Fibroblast of mammary gland (primary cell): ENCODE results near the gene MASP1.

Source experiments
- DNase-seq: peaks from one replicate; pipeline ENCODE4 v3.0.0-alpha.2; 2010; ENCODE audit warnings: low read depth
- H3K4me3 ChIP-seq: 2 replicates; pipeline ENCODE4 v1.5.1; 2011; ENCODE audit warnings: low read depth, mild to moderate bottlenecking, low read length, moderate library complexity; ENCODE audit not compliant: control insufficient read depth
- CTCF ChIP-seq: conservative IDR thresholded peaks from 2 replicates; pipeline ENCODE4 v1.5.1; 2011; ENCODE audit warnings: low read depth, low read length, inconsistent platforms; ENCODE audit not compliant: control insufficient read depth, insufficient read depth

Gene MASP1

GRCh38 chr3:187325632-187326031, 34.1 kb upstream of the MASP1 start:
- no peak overlapping the region for H3K4me3 ChIP-seq
- TF ChIP-seq CTCF: no peak

GRCh38 chr3:187323091-187323490, 31.6 kb upstream of the MASP1 start:
- no peak for TF ChIP-seq CTCF
- no peak for DNase-seq
- no peak overlapping the region for H3K4me3 ChIP-seq

More at GRCh38 chr3:187325632-187326031, 34.1 kb upstream of the MASP1 start:
- peak; percentile 5 for DNase-seq

- no peak for TF ChIP-seq CTCF
- no peak overlapping the region for H3K4me3 ChIP-seq
- no peak for DNase-seq
These were observed 30.8 kb upstream of the MASP1 start for GRCh38 chr3:187322291-187322690.

GRCh38 chr3:187321766-187322165, 30.2 kb upstream of the MASP1 start:
- DNase-seq: no peak
- no peak overlapping the region for H3K4me3 ChIP-seq
- TF ChIP-seq CTCF: no peak

- peak; percentile 96 for TF ChIP-seq CTCF
- no peak overlapping the region for H3K4me3 ChIP-seq
- peak; percentile 75 for DNase-seq
These were observed 28.3 kb upstream of the MASP1 start for GRCh38 chr3:187319699-187320302.

- TF ChIP-seq CTCF: peak; percentile 85
- peak overlapping the region; percentile 46 for H3K4me3 ChIP-seq
- peak; percentile 89 for DNase-seq
These were observed 27.5 kb upstream of the MASP1 start for GRCh38 chr3:187318819-187319616.
